Measurements from ENCODE around the gene ITGA11.
"Not testable (repeated sequence)": the region's sequence is repeated elsewhere in the genome, so short reads cannot be mapped to it uniquely, and the experiment has no call there.

Gene ITGA11

GRCh38 chr15:68409736-68410370 lies 22.1 kb downstream of the ITGA11 start:
- no peak for DNase-seq

DNA sequence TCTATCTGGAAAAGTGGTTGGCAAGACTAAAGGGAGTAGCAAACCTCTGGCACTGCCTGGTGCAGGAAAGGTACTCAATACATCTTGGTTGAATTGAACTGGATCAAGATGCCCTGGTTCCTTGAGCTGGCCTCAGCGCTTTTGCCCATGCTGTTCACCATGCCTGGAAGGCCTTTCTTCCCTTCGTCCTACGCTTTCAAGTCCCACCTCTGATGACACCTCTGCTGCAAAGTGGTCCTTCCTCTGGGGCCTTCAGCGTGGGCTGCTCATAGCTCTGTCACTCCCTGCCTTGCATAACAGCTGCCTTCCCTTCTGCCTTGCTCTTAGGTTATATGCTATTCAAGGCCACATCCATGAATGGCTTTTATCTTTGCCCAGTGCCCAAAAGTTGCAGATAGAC lies 23.0 kb downstream of the ITGA11 start:
- DNase-seq, result no peak

- no peak for DNase-seq
These were observed 23.8 kb downstream of the ITGA11 start for GRCh38 chr15:68407886-68408881.

GRCh38 chr15:68407141-68407885 lies 24.6 kb downstream of the ITGA11 start:
- DNase-seq, result peak; percentile 65

GRCh38 chr15:68405378-68406250 lies 26.3 kb downstream of the ITGA11 start:
- DNase-seq, result no peak

GRCh38 chr15:68404056-68404798 lies 27.7 kb downstream of the ITGA11 start:
- DNase-seq, result no peak

- no peak for DNase-seq
These were observed 28.6 kb downstream of the ITGA11 start for GRCh38 chr15:68403161-68403941.

DNA sequence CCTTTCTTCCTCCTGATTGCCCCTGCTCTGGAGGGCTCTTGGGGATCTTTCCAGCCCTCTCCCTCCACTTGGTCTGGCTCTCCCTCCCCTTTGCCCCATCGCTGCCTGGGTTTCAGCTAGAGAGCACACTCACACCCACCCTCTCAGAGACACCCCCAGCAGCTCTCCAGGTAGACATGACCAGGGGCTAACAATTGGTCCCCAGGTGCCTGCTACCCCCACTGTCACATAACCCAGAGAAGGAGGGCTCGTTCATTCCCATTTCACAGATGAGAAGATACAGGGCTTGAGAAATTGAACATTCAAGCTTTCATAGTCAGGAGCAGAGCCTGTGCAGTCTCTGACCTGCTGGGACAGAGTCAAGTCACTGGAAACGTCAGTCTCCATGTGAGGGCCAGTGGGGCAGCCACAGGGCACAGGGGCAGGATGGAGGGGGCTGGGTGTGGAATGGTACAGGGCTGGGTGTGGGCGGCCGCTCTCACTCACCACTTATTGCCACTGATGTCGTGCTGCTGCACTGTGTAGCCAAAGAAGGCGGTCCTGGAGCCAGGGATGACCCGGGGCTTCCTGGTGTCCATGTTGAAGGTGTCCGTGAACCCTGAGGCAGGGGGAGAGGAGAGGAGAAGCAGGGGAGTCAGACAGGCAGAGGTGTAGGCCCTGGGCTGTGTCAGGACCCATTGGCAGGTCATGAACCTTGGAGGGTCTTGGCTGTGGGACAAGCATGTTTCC lies 29.4 kb downstream of the ITGA11 start:
- no peak for DNase-seq

DNA sequence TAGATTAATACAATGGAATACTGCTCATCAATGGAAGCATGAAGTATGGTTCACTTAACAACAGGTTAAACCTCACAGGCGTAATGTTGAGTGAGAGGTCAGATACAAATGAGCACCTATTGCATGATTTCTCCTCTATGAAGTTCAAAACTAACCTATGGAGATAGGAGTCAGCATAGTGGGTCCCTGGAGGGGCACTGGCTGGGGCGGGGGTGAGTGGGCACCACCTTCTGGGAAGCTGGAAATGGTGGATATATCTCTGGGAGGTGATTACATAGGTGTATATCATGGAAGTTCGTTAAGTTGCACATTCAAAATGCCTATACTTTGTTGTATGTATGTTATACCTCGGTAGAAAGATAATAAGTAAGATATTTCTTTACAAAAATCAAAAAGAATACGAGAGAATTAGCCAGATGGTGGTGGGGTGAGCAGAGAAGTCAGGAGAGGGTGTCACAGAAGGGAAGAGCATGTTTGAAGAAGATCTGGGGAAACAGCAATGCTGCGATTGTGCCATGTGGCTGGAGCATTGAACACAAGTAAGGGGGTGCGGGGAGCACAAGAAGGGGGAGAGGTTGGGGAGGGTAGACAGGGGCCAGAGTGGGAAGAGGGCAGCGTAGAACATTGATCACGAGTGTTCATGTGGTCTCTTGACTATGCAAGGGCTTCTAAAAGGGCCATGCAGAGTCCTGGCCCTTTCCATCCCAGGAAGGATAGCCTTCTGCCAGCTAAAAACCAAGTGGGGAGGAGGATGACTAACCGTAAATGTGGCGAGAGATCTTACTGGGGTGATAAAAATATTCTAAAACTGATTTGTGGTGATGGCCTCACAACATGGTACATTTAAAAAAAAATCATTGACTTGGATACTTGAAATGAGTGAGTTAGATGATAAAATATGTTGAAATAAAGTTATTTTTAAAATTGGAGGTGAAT lies 30.2 kb downstream of the ITGA11 start:
- DNase-seq, result no peak

- no peak for DNase-seq
These were observed 31.9 kb downstream of the ITGA11 start for GRCh38 chr15:68400066-68400456.

DNA sequence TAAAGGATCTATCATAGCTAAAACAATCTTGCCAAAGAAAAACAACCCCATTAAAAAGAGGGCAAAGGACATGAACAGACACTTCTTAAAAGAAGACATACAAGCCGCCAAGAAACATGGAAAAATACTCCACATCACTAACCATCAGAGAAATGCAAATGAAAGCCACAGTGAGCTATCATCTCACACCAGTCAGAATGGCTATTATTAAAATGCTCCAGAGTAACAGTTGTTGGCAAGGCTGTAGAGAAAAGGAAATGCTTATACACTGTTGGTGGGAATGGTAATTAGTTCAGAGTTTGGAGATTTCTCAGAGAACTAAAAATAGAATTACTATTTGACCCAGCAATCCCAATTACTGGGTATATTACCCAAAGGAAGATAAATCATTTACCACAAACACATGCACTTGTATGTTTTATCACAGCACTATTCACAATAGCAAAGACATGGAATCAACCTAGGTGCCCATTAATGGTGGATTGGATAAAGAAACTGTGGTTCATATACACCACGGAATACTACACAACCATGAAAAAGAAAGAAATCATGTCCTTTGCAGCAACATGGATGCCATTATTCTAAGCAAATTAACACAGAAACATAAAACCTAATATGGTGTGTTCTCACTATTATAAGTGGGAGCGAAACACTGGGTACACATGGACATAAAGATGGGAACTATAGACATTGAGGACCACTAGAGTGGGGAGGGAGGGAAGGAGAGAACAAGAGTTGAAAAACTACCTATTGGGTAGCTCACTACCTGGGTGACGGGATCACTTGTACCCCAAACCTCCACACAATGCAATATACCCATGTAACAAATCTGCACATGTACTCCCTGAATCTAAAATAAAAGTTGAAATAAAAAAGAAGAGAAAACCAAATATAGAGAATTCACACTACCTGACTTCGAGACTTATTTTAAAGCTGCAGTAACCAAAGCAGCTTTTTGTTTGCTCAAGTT lies 32.6 kb downstream of the ITGA11 start:
- no peak for DNase-seq

DNA sequence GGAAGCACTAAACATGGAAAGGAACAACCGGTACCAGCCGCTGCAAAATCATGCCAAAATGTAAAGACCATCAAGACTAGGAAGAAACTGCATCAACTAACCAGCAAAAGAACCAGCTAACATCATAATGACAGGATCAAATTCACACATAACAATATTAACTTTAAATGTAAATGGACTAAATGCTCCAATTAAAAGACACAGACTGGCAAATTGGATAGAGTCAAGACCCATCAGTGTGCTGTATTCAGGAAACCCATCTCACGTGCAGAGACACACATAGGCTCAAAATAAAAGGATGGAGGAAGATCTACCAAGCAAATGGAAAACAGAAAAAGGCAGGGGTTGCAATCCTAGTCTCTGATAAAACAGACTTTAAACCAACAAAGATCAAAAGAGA lies 34.0 kb downstream of the ITGA11 start:
- not testable (repeated sequence) for DNase-seq

- no peak for DNase-seq
These were observed 35.9 kb downstream of the ITGA11 start for GRCh38 chr15:68396068-68396467.

DNA sequence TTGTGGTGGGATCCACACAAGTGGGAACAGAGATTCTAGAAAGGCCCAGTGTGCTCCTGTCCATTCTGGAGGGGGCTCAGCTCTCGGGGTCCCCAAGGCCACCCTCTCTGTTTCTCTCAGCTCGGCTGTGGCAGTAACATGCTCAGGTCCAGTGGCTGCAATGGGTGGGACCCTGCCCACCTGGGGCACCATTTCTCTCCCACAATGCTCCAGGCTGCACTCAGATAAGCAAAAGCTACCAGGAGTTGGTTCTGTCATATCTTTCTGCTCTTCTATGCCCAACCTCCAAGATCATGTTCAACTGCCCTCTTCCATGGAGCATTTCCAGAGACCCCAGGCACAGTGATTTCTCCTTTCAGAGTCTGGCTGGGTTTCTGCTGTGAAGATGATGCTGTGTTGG lies 40.8 kb downstream of the ITGA11 start:
- DNase-seq, result no peak

- peak; percentile 69 for DNase-seq
These were observed 41.8 kb downstream of the ITGA11 start for GRCh38 chr15:68389936-68390817.

Measured in fibroblast of skin of scalp (primary cell).